Islet of Langerhans (tissue), 1 donor: Measurements from ENCODE around the gene ARSI.

ENCODE experiments used
- FAIRE-seq: peaks from one replicate; lab custom pipeline; 2011; peaks lifted over from hg19 to GRCh38; lab: Jason Lieb, UNC

The ARSI gene

GRCh38 chr5:150302301-150303069 is at the start of gene ARSI:
Gene ARSI, minus strand, starts transcription at chr5:150302905. Its CDS starts 532 bp downstream, at chr5:150302373.
- FAIRE-seq = no peak

GRCh38 chr5:150350524-150351344 is 48.0 kb upstream of the ARSI start:
- FAIRE-seq = no peak

GRCh38 chr5:150349681-150350275 is 47.1 kb upstream of the ARSI start:
- no peak for FAIRE-seq

GRCh38 chr5:150347451-150347850 is 44.7 kb upstream of the ARSI start:
- no peak for FAIRE-seq

- FAIRE-seq = no peak
Observed at GRCh38 chr5:150347003-150347402, 44.3 kb upstream of the ARSI start.

GRCh38 chr5:150346592-150346991 is 43.9 kb upstream of the ARSI start:
- FAIRE-seq = no peak

- FAIRE-seq = no peak
Observed at GRCh38 chr5:150345716-150346115, 43.0 kb upstream of the ARSI start.

GRCh38 chr5:150343994-150344631 is 41.4 kb upstream of the ARSI start:
- no peak for FAIRE-seq

GRCh38 chr5:150342583-150342982 is 39.9 kb upstream of the ARSI start:
- FAIRE-seq = no peak

- FAIRE-seq = no peak
Observed at GRCh38 chr5:150341989-150342388, 39.3 kb upstream of the ARSI start.

GRCh38 chr5:150341331-150341730 is 38.6 kb upstream of the ARSI start:
- FAIRE-seq = no peak

GRCh38 chr5:150340614-150341255 is 38.0 kb upstream of the ARSI start:
- no peak for FAIRE-seq

GRCh38 chr5:150339841-150340240 is 37.1 kb upstream of the ARSI start:
- no peak for FAIRE-seq

- FAIRE-seq = no peak
Observed at GRCh38 chr5:150339165-150339564, 36.5 kb upstream of the ARSI start.

- no peak for FAIRE-seq
Observed at GRCh38 chr5:150338546-150338945, 35.8 kb upstream of the ARSI start.

GRCh38 chr5:150335778-150336177 is 33.1 kb upstream of the ARSI start:
- FAIRE-seq = no peak

- no peak for FAIRE-seq
Observed at GRCh38 chr5:150333400-150333799, 30.7 kb upstream of the ARSI start.

GRCh38 chr5:150329881-150330876 is 27.5 kb upstream of the ARSI start:
- FAIRE-seq = no peak

GRCh38 chr5:150329038-150329437 is 26.3 kb upstream of the ARSI start:
- FAIRE-seq = no peak

GRCh38 chr5:150328515-150328914 is 25.8 kb upstream of the ARSI start:
- no peak for FAIRE-seq

- FAIRE-seq = no peak
Observed at GRCh38 chr5:150327139-150327538, 24.4 kb upstream of the ARSI start.
